GM18861 (cell line): Measurements from ENCODE around the gene CALM1.
"Not testable (repeated sequence)": the region's sequence is repeated elsewhere in the genome, so short reads cannot be mapped to it uniquely, and the experiment has no call there.

ENCODE experiments used
- ATAC-seq: cut with Tn5 transposase; IDR thresholded peaks from one replicate; pipeline ENCODE4 v1.9.1; 2021; ENCODE audit not compliant: unreplicated experiment

The CALM1 gene

GRCh38 chr14:90383126-90383730, 13.6 kb upstream of the CALM1 start:
- ATAC-seq, result peak; percentile 91

DNA sequence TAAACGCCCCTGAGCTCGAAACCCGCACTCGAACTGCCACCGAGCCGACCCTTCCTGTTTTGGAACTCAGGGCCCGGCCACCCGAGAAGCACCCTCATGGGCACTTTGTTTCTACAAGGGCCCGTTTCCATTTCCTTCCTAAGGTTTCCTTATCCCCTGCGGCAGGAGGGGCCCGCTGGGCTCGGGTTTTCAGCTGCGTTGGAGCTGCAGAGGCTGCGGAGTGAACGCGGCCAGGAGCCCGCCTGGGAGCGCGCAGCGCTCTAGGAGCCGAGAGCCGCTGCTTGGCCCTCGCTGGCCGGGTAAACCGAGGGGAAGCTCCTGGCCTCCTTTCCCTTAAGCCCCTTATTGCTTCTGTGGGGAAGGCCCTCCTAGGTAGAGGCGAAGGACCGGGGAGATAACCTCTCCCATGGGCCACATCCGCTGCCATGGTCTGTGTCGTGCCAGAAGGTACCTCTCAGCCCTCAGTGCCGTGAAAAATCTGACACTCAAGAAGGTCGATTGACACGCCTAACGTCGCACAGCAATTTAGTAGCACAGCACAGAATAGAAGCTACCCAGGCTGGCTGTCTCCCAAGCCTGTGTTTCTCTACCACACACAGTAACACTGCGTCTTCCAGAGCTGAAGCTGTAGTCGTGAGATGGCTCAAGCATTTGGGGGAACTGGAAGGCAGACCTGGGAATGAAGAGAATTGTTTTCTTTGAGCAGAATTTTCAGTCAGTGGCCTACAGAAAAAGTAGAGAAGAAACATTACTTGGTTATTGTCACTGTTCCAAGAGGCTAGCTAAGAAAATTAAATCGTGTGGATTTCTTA, 12.9 kb upstream of the CALM1 start:
- peak; percentile 25 for ATAC-seq

DNA sequence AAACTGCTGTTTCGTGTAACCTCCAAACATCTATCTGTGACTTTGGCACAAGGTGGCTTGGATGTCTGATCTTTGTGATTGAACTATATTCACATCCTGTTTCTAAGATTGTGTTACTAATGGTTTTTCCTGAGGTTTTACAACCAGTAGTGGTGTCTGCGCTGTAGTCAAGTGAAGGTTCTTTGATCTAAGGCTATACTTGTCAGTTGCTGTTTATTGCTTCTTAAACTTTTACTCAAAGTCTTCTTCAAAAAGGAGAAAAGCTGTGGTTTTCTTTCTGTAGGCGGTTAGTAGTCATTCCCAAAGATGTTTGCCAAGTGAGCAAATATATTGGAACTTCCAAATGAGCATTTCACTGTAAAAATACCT, 12.3 kb upstream of the CALM1 start:
- no peak for ATAC-seq

- ATAC-seq, result no peak
Measured at GRCh38 chr14:90386321-90386720, 10.5 kb upstream of the CALM1 start.

GRCh38 chr14:90387206-90387760, 9.5 kb upstream of the CALM1 start:
- ATAC-seq, result no peak

DNA sequence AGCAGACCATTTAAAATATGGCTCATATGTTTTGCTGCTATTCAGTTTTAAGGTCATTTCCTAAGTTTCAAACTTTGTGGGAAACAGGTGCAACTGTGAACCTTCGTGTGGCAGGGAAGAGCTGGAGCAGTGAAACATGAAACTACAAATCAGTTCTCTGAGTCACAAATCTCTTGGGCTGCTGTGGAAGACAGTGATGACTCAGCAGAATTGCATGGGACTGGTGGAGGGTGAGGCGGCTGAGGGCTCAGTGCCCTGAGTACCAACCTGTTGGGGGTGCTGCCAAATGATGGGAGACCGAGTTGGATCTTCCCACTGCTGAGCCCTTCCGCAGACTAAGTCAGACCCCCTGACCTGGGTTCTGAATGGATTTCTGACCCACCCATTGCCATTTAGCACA, 8.4 kb upstream of the CALM1 start:
- ATAC-seq, result no peak

GRCh38 chr14:90388982-90389381, 7.8 kb upstream of the CALM1 start:
- ATAC-seq, result no peak

- no peak for ATAC-seq
Measured at GRCh38 chr14:90393966-90394365, 2.9 kb upstream of the CALM1 start.

DNA sequence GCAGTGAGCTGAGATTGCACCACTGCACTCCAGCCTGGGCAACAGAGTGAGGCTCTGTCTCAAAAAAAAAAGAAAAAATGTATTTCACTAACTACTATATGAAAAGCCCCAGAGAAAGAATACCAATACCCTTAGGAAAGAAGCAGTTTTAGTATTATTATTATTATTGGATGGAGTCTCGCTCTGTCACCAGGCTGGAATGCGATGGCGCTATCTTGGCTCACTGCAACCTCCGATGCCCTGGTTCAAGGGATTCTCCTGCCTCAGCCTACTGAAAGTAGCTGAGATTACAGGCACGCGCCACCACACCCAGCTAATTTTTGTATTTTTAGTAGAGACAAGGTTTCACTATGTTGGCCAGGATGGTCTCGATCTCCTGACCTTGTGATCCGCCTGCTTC, 2.0 kb upstream of the CALM1 start:
- ATAC-seq, result not testable (repeated sequence)

GRCh38 chr14:90397425-90398314, 841 bp downstream of the CALM1 start:
- no peak for ATAC-seq

DNA sequence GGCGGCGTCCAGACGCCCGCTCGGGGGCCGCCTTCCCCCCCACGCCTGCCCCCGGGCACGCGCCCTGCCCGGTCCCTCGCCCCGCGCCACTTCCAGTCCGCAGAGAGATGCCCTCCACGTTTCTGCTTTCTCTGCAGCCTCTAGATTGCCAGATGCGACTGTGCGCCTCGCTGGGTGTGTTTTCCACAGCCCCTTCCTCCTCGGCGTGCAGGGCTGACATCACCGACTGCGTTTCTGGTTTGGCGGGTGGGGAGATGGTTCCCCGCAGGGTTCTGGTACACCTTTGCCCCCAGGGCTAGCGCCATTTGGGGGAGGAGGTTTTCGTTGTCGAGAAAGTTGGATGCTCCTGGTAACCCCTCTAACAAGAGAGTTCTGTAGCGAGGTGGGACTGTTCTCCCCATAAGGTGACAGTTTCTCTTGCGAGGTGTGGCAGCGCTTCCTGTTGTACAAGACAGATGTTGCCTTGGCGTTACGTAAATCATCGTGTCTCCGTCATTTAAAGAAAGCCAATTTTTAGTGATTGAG, 1.5 kb downstream of the CALM1 start:
- no peak for ATAC-seq

DNA sequence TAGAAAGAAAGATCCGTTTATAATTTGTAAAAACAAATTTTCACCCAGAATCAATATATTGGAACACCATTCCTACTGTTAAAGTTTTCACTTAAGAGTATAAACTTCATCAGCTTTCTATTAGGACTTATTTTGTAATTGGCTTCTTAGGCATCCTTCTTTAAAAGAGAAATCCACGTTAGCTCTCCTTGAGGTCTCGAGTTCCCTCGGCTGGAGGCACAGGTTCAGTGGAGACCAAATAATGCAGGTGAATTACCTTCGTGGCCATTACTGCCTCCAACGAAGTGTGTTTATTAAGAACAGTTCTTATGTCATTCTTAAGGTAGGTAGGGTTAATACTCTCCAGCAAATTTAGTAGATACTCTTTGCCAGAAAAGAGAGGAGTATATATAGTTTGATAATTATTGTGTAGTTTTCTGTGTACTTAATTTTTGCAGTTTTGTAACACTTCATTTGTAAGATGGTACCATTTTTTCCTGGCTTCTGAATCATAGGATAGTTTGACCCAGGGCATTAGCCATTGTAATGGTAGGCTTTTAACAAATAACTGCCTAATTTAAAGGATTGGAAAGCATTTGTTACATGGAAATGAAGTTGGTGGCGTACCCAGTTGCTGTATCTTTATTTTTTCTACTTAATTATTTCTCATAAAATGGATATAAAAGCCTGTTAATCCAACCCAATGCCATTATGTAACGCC, 2.2 kb downstream of the CALM1 start:
- no peak for ATAC-seq

DNA sequence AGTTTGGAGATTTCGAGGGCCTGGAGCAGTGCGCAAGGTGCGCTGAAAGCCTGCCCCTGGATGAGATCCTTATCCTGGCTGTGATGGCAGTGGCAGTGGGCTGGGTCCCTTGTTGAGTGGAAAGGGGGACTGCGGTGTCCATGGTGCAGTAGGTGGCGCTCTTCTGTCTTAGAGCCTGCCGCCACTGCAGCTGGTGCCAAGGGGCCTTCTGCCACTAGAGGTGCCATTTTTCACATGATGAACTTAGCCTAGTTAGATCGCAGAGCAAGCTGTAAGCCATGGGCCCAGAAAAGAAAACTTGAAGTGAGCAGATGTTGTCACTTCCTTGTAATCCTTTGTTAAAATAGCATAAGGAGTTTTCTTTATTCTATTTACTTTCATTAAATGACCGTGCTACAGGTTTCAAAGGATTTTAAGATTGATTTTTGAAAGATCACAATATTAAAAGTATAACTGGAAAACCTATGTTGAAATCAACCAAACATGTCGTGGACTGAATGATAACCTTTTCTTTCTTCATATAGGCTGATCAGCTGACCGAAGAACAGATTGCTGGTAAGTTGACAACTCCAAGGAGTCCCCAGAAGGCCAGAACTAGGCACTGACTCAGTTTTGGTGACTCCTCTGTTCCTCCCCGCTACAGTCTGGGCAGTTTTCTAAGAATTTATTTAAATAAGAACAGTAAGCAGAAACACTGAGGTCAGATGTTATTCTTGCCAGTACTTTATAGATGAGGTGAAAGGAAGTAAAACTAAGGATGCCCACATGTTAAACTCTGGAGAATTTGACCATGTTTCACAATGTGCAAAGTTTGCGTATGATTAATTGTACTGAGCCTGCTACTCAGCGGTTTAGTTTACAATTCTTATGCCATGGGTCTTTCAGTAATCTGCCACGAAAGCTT, 3.0 kb downstream of the CALM1 start:
- ATAC-seq, result peak; percentile 65

DNA sequence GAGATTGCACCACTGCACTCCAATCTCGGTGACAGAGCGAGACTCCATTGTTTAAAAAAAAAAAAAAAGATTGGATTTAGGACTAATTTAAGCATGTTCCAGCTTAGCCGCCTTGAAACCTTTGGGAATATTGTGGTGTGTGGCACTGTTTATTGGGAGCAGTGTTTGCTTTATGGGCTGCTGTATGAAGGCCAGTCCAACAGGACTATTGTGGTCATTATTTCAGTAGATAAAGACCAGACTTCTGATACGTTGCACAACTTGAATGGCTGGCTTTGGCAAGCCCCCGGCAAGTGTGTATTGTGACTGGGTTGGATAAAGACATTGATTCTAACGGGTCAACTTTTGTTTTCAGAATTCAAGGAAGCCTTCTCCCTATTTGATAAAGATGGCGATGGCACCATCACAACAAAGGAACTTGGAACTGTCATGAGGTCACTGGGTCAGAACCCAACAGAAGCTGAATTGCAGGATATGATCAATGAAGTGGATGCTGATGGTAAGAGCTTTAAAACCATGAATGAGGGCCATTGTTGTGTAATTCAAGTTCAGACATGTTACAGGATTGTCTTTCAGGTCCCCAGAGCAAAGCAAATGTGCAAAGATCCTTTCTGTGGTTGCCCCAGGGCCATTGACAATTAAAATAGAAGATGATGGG, 4.2 kb downstream of the CALM1 start:
- ATAC-seq, result no peak

DNA sequence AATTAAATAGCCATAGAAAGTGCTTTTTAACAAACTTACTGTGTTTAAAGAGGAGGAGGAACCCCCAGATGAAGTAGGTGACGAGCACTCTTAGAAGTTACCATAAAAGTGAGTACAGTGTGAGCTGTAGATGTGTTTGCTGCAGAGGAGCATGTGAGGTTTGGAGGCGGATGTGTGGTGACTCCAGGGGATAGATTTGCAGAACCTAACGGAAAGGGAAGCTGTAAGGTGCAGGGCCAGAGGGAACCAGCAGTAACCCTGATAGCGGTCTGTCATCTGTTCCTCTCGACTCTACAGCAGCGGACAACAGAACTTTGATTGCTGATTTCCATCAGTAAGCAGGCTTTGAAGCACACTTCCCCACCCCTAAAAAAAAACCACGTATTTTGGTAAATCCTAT, 5.2 kb downstream of the CALM1 start:
- ATAC-seq, result no peak

DNA sequence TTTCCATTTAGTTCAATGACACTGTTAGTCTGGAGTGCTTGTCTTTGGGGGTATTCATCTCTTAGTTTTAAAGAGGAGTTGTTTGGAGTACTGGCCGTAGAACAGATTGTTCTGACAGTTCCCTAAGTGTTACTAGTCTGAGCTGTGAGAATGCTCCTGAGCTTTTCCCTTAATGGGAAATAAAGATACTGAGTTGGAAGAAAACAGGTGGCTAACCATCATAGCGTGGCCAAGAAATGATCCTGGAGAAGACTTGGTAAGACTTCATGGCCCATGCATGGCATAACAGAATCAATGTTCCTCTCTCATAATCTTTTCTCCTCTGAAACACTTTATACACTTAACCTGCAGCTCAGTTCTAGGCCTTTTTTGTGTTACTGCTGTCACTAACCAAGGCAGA, 6.2 kb downstream of the CALM1 start:
- ATAC-seq, result no peak

DNA sequence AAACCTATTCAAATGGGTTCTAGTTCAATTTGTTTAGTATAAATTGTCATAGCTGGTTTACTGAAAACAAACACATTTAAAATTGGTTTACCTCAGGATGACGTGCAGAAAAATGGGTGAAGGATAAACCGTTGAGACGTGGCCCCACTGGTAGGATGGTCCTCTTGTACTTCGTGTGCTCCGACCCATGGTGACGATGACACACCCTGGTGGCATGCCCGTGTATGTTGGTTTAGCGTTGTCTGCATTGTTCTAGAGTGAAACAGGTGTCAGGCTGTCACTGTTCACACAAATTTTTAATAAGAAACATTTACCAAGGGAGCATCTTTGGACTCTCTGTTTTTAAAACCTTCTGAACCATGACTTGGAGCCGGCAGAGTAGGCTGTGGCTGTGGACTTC, 8.3 kb downstream of the CALM1 start:
- ATAC-seq, result no peak

- ATAC-seq, result no peak
Measured at GRCh38 chr14:90405755-90406154, 8.9 kb downstream of the CALM1 start.

DNA sequence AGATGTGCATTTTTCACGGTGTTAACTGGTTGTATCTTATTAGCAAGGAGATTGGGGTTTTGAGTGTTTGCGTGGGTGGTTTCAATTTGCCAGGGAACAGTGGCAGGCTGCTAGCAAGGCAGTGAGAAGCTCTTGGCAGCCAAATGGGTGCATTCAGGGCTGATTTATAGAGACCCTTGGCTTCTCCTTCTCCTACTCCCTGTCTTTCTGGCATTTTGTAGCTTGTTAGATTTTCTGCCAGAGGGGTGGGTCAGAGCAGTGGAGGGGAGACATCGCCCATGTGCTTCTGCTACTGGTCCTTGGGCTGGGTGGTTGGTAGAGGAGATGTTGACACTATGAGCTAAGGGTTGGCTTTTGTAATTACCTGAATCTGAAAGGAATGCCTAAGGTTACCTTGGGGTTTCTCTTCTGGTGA, 9.6 kb downstream of the CALM1 start:
- no peak for ATAC-seq
